Activated CD8-positive, alpha-beta T cell treated with anti-CD3 and anti-CD28 coated beads for 36 hours (primary cell): ENCODE measurements around the gene RAB24. TPM values are rescaled to one million over a fixed set of nuclear protein-coding genes. Genes with fewer than 3 reads are reported as not detected.

Source experiments
- ATAC-seq: fragments of 200-7000 bp; cut with Tn5 transposase; one replicate; pipeline ENCODE4 v1.10.0; 2021; ENCODE audit warnings: mild to moderate bottlenecking, moderate library complexity
- CTCF ChIA-PET: fragments of 350-600 bp; sonication (Branson Sonifier 250); formaldehyde crosslinking; loops from one replicate; lab custom pipeline; 2021; ENCODE audit warnings: antibody characterized with exemption; lab: Charles Lee
- POLR2A ChIA-PET: fragments of 350-600 bp; sonication (Branson Sonifier 250); formaldehyde crosslinking; loops from one replicate; lab custom pipeline; 2021; ENCODE audit warnings: antibody characterized with exemption; lab: Charles Lee
- DNase-seq: peaks from one replicate; pipeline ENCODE4 v3.0.0-alpha.2; 2020
- H3K27ac Mint-ChIP-seq: one replicate; pipeline ENCODE4 v1.8.0; 2021; ENCODE audit warnings: mild to moderate bottlenecking, mixed read lengths
- H3K27me3 Mint-ChIP-seq: one replicate; pipeline ENCODE4 v1.8.0; 2021; ENCODE audit warnings: mixed read lengths
- H3K36me3 Mint-ChIP-seq: one replicate; pipeline ENCODE4 v1.8.0; 2021; ENCODE audit warnings: low read depth, mixed read lengths
- H3K4me1 Mint-ChIP-seq: one replicate; pipeline ENCODE4 v1.8.0; 2021; ENCODE audit warnings: low read depth, mixed read lengths
- H3K4me3 Mint-ChIP-seq: one replicate; pipeline ENCODE4 v1.8.0; 2021; ENCODE audit warnings: mild to moderate bottlenecking, moderate library complexity, mixed read lengths
- H3K9me3 Mint-ChIP-seq: one replicate; pipeline ENCODE4 v1.8.0; 2021; ENCODE audit warnings: mixed read lengths
- CTCF ChIP-seq: fragments of 200-600 bp; IDR thresholded peaks from one replicate; pipeline ENCODE4 v1.8.0; 2022; ENCODE audit warnings: antibody characterized with exemption, mild to moderate bottlenecking
- intact Hi-C: fragments of 100-400 bp; cut with micrococcal nuclease; formaldehyde crosslinking; loops from one replicate; pipeline ENCODE4 v1.10.0; 2022
- total RNA-seq, 2 experiments: library from RNA; stranded (reverse); gene quantifications; one replicate each; pipeline ENCODE4 v1.2.3, GENCODE V29; 2021

The RAB24 gene
- total RNA-seq, 2 experiments from 2014 or later: 26.6 TPM

- no peak for TF ChIP-seq CTCF
- ChIA-PET POLR2A (interaction anchor here (1.5 kb wide), 1 partner anchor 11 kb away, joined by 5 read pairs; no protein-coding TSS in a partner anchor), CTCF (interaction anchor here (1.3 to 5.0 kb wide), 4 partner anchors 12 to 82 kb away, joined by 4 to 31 read pairs (median 20); partner anchors contain the start of gene PFN3)
- Mint-ChIP-seq H3K27me3 (no peaks in the 10 kb centered on the region), H3K4me3 (no peak overlapping the region), H3K9me3 (peaks cover 6% of the 10 kb centered on the region), H3K36me3 (peaks cover 17% of the 10 kb centered on the region), H3K4me1 (peaks cover 19% of the 10 kb centered on the region), H3K27ac (no peak overlapping the region)
- no peak for DNase-seq
- intact Hi-C loops: no loop called here
- ATAC-seq: no peak
Observed at GRCh38 chr5:177320879-177321278, 17.4 kb upstream of the RAB24 start.

- POLR2A ChIA-PET: interaction anchor here (1.5 kb wide), 1 partner anchor 11 kb away, joined by 5 read pairs; no protein-coding TSS in a partner anchor
- TF ChIP-seq CTCF: no peak
- Mint-ChIP-seq H3K36me3 (peaks cover 17% of the 10 kb centered on the region), H3K4me3 (no peak overlapping the region), H3K27me3 (no peaks in the 10 kb centered on the region), H3K4me1 (peaks cover 19% of the 10 kb centered on the region), H3K9me3 (peaks cover 6% of the 10 kb centered on the region), H3K27ac (no peak overlapping the region)
- DNase-seq: peak; percentile 58
- CTCF ChIA-PET: interaction anchor here (0.7 to 5.1 kb wide), 11 partner anchors 8 to 228 kb away, joined by 3 to 41 read pairs (median 6); partner anchors contain the start of genes LMAN2 and PFN3
- peak; percentile 63 for ATAC-seq
- intact Hi-C loops: loop anchor here (5.0 to 10.0 kb wide), 3 partner anchors 37 to 132 kb away; partner anchors contain the start of gene RGS14
Observed at GRCh38 chr5:177319913-177320588, 16.5 kb upstream of the RAB24 start.

- H3K27ac Mint-ChIP-seq: no peak overlapping the region
- peak; percentile 76 for ATAC-seq
Observed at GRCh38 chr5:177317959-177318377, 14.4 kb upstream of the RAB24 start.

GRCh38 chr5:177316005-177316404 lies 12.5 kb upstream of the RAB24 start:
- Mint-ChIP-seq H3K27me3 (no peaks in the 10 kb centered on the region), H3K27ac (no peak overlapping the region), H3K36me3 (peaks cover 11% of the 10 kb centered on the region), H3K4me3 (no peak overlapping the region), H3K4me1 (peaks cover 26% of the 10 kb centered on the region), H3K9me3 (peaks cover 6% of the 10 kb centered on the region)
- DNase-seq (no peak), ATAC-seq (no peak)
- POLR2A ChIA-PET: interaction anchor here (0.9 to 1.4 kb wide), 3 partner anchors 8 to 88 kb away, joined by 4 to 5 read pairs (median 5); no protein-coding TSS in a partner anchor
- CTCF ChIA-PET: interaction anchor here (0.7 to 5.1 kb wide), 15 partner anchors 9 to 203 kb away, joined by 3 to 41 read pairs (median 3); partner anchors contain the start of gene LMAN2
- intact Hi-C loops: loop anchor here (5.0 to 10.0 kb wide), 3 partner anchors 41 to 136 kb away; partner anchors contain the start of gene RGS14
- TF ChIP-seq CTCF: no peak

More at GRCh38 chr5:177317959-177318377, 14.4 kb upstream of the RAB24 start:
- peaks cover 6% of the 10 kb centered on the region for H3K9me3 Mint-ChIP-seq
- peak; percentile 90 for DNase-seq
- POLR2A ChIA-PET: interaction anchor here (0.5 to 1.5 kb wide), 3 partner anchors 10 to 125 kb away, joined by 3 to 4 read pairs (median 3); no protein-coding TSS in a partner anchor
- peaks cover 20% of the 10 kb centered on the region for H3K4me1 Mint-ChIP-seq
- intact Hi-C loops: loop anchor here (5.0 to 10.0 kb wide), 3 partner anchors 39 to 134 kb away; partner anchors contain the start of gene RGS14
- H3K27me3 Mint-ChIP-seq: no peaks in the 10 kb centered on the region
- peaks cover 15% of the 10 kb centered on the region for H3K36me3 Mint-ChIP-seq
- no peak overlapping the region for H3K4me3 Mint-ChIP-seq
- CTCF ChIA-PET: interaction anchor here (0.6 to 5.1 kb wide), 37 partner anchors 9 to 227 kb away, joined by 3 to 41 read pairs (median 4); partner anchors contain the start of genes GRK6, LMAN2, PDLIM7 and PFN3
- TF ChIP-seq CTCF: peak; percentile 94
